Dendritic cell treated with granulocyte-macrophage colony-stimulating factor and Interleukin-4, amounts not matched to agents 40 ng/mL and 50 ng/mL, for 4 days (primary cell): Measurements from ENCODE around the gene NEDD4L.

Experiments
- H3K27ac Mint-ChIP-seq: one replicate; pipeline ENCODE4 v1.8.0; 2022; ENCODE audit warnings: mild to moderate bottlenecking, mixed read lengths
- H3K27me3 Mint-ChIP-seq: one replicate; pipeline ENCODE4 v1.8.0; 2022; ENCODE audit warnings: mild to moderate bottlenecking, mixed read lengths
- H3K36me3 Mint-ChIP-seq: one replicate; pipeline ENCODE4 v1.8.0; 2022; ENCODE audit warnings: low read depth, mixed read lengths
- H3K4me1 Mint-ChIP-seq: one replicate; pipeline ENCODE4 v1.8.0; 2022; ENCODE audit warnings: low read depth, mixed read lengths
- H3K4me3 Mint-ChIP-seq: one replicate; pipeline ENCODE4 v1.8.0; 2022; ENCODE audit warnings: mild to moderate bottlenecking, moderate library complexity, mixed read lengths
- H3K9me3 Mint-ChIP-seq: one replicate; pipeline ENCODE4 v1.8.0; 2022; ENCODE audit warnings: mixed read lengths
- intact Hi-C: fragments of 100-400 bp; cut with micrococcal nuclease; formaldehyde crosslinking; loops from one replicate; pipeline ENCODE4 v1.15.0; 2022

NEDD4L gene

GRCh38 chr18:58402951-58403702, 359.1 kb downstream of the NEDD4L start:
- no peaks in the 10 kb centered on the region for H3K27me3 Mint-ChIP-seq
- no peak overlapping the region for H3K4me3 Mint-ChIP-seq
- no peak overlapping the region for H3K27ac Mint-ChIP-seq
- no peaks in the 10 kb centered on the region for H3K4me1 Mint-ChIP-seq
- no peaks in the 10 kb centered on the region for H3K36me3 Mint-ChIP-seq
- H3K9me3 Mint-ChIP-seq = no peaks in the 10 kb centered on the region
- intact Hi-C loops = no loop called here

GRCh38 chr18:58403799-58404455, 359.9 kb downstream of the NEDD4L start:
- no peak overlapping the region for H3K27ac Mint-ChIP-seq
- no peaks in the 10 kb centered on the region for H3K9me3 Mint-ChIP-seq
- no peaks in the 10 kb centered on the region for H3K4me1 Mint-ChIP-seq
- no peaks in the 10 kb centered on the region for H3K27me3 Mint-ChIP-seq
- no peak overlapping the region for H3K4me3 Mint-ChIP-seq
- intact Hi-C loops = no loop called here
- H3K36me3 Mint-ChIP-seq = no peaks in the 10 kb centered on the region

- Mint-ChIP-seq H3K4me1 (no peaks in the 10 kb centered on the region), H3K27ac (no peak overlapping the region), H3K9me3 (no peaks in the 10 kb centered on the region), H3K36me3 (no peaks in the 10 kb centered on the region), H3K27me3 (no peaks in the 10 kb centered on the region), H3K4me3 (no peak overlapping the region)
- intact Hi-C loops = no loop called here
Observed at GRCh38 chr18:58405107-58405898, 361.3 kb downstream of the NEDD4L start.

GRCh38 chr18:58407263-58407648, 363.2 kb downstream of the NEDD4L start:
- Mint-ChIP-seq H3K4me1 (no peaks in the 10 kb centered on the region), H3K9me3 (no peaks in the 10 kb centered on the region), H3K27ac (no peak overlapping the region), H3K27me3 (no peaks in the 10 kb centered on the region), H3K36me3 (no peaks in the 10 kb centered on the region), H3K4me3 (no peak overlapping the region)
- intact Hi-C loops = no loop called here

- Mint-ChIP-seq H3K36me3 (no peaks in the 10 kb centered on the region), H3K4me1 (no peaks in the 10 kb centered on the region), H3K27ac (no peak overlapping the region), H3K4me3 (no peak overlapping the region), H3K9me3 (no peaks in the 10 kb centered on the region), H3K27me3 (no peaks in the 10 kb centered on the region)
- intact Hi-C loops = no loop called here
Observed at GRCh38 chr18:58407649-58408407, 363.8 kb downstream of the NEDD4L start.

- Mint-ChIP-seq H3K27me3 (no peaks in the 10 kb centered on the region), H3K9me3 (no peaks in the 10 kb centered on the region), H3K27ac (no peak overlapping the region), H3K4me3 (no peak overlapping the region), H3K36me3 (no peaks in the 10 kb centered on the region), H3K4me1 (no peaks in the 10 kb centered on the region)
- intact Hi-C loops = no loop called here
Observed at GRCh38 chr18:58408665-58409064, 364.6 kb downstream of the NEDD4L start.

- intact Hi-C loops = no loop called here
- peaks cover 3% of the 10 kb centered on the region for H3K27me3 Mint-ChIP-seq
- H3K9me3 Mint-ChIP-seq = no peaks in the 10 kb centered on the region
- no peaks in the 10 kb centered on the region for H3K4me1 Mint-ChIP-seq
- H3K27ac Mint-ChIP-seq = no peak overlapping the region
- no peaks in the 10 kb centered on the region for H3K36me3 Mint-ChIP-seq
- H3K4me3 Mint-ChIP-seq = no peak overlapping the region
Observed at GRCh38 chr18:58409802-58410445, 365.9 kb downstream of the NEDD4L start.

GRCh38 chr18:58411323-58411722, 367.3 kb downstream of the NEDD4L start:
- H3K27ac Mint-ChIP-seq = no peak overlapping the region
- no peak overlapping the region for H3K4me3 Mint-ChIP-seq
- H3K9me3 Mint-ChIP-seq = no peaks in the 10 kb centered on the region
- H3K4me1 Mint-ChIP-seq = no peaks in the 10 kb centered on the region
- peaks cover 3% of the 10 kb centered on the region for H3K27me3 Mint-ChIP-seq
- no peaks in the 10 kb centered on the region for H3K36me3 Mint-ChIP-seq
- intact Hi-C loops = no loop called here

- no peak overlapping the region for H3K27ac Mint-ChIP-seq
- intact Hi-C loops = no loop called here
- no peak overlapping the region for H3K4me3 Mint-ChIP-seq
Observed at GRCh38 chr18:58412844-58413666, 369.0 kb downstream of the NEDD4L start.

GRCh38 chr18:58413667-58414628, 369.9 kb downstream of the NEDD4L start:
- H3K4me3 Mint-ChIP-seq = no peak overlapping the region
- H3K9me3 Mint-ChIP-seq = no peaks in the 10 kb centered on the region
- H3K27me3 Mint-ChIP-seq = peaks cover 3% of the 10 kb centered on the region
- no peaks in the 10 kb centered on the region for H3K36me3 Mint-ChIP-seq
- H3K4me1 Mint-ChIP-seq = no peaks in the 10 kb centered on the region
- H3K27ac Mint-ChIP-seq = no peak overlapping the region
- intact Hi-C loops = no loop called here

More at GRCh38 chr18:58412844-58413666, 369.0 kb downstream of the NEDD4L start:
- Mint-ChIP-seq H3K27me3 (peaks cover 3% of the 10 kb centered on the region), H3K9me3 (no peaks in the 10 kb centered on the region), H3K36me3 (no peaks in the 10 kb centered on the region), H3K4me1 (no peaks in the 10 kb centered on the region)

GRCh38 chr18:58416014-58416703, 372.1 kb downstream of the NEDD4L start:
- H3K4me1 Mint-ChIP-seq = no peaks in the 10 kb centered on the region
- peaks cover 9% of the 10 kb centered on the region for H3K9me3 Mint-ChIP-seq
- no peaks in the 10 kb centered on the region for H3K36me3 Mint-ChIP-seq
- no peak overlapping the region for H3K4me3 Mint-ChIP-seq
- intact Hi-C loops = no loop called here
- peaks cover 3% of the 10 kb centered on the region for H3K27me3 Mint-ChIP-seq
- no peak overlapping the region for H3K27ac Mint-ChIP-seq
